WTC11 (cell line): Measurements from ENCODE around the gene MEIOSIN. TPM values are rescaled to one million over a fixed set of nuclear protein-coding genes. Genes with fewer than 3 reads are reported as not detected.

Source experiments
- ATF1 ChIP-seq: sonication (generic); formaldehyde crosslinking; IDR thresholded peaks from 2 replicates; pipeline ENCODE4 v1.8.1; 2023; ENCODE audit warnings: mild to moderate bottlenecking, moderate library complexity, missing genetic modification reagents
- ESRRA ChIP-seq: sonication (generic); formaldehyde crosslinking; IDR thresholded peaks from 2 replicates; pipeline ENCODE4 v1.8.1; 2022; ENCODE audit warnings: mild to moderate bottlenecking, missing genetic modification reagents, borderline replicate concordance
- FOXJ3 ChIP-seq: sonication (generic); formaldehyde crosslinking; IDR thresholded peaks from 2 replicates; pipeline ENCODE4 v1.9.0; 2021; ENCODE audit warnings: missing genetic modification reagents, mild to moderate bottlenecking, borderline replicate concordance
- KAT7 ChIP-seq: sonication (generic); formaldehyde crosslinking; IDR thresholded peaks from 2 replicates; pipeline ENCODE4 v1.8.1; 2023; ENCODE audit warnings: missing genetic modification reagents, mild to moderate bottlenecking, borderline replicate concordance
- MYBL2 ChIP-seq: sonication (generic); formaldehyde crosslinking; IDR thresholded peaks from 2 replicates; pipeline ENCODE4 v1.8.1; 2023; ENCODE audit warnings: mild to moderate bottlenecking, moderate library complexity, missing genetic modification reagents
- NR1H2 ChIP-seq: sonication (generic); formaldehyde crosslinking; IDR thresholded peaks from 2 replicates; pipeline ENCODE4 v1.9.0; 2021; ENCODE audit warnings: mild to moderate bottlenecking, moderate library complexity, missing genetic modification reagents
- NR2C2 ChIP-seq: sonication (generic); formaldehyde crosslinking; IDR thresholded peaks from 2 replicates; pipeline ENCODE4 v1.8.0; 2022; ENCODE audit warnings: mild to moderate bottlenecking, missing genetic modification reagents
- PRRX2 ChIP-seq: fragments of 250-450 bp; sonication (Bioruptor Pico); IDR thresholded peaks from 2 replicates; pipeline ENCODE4 v1.8.0; 2021; ENCODE audit warnings: mild to moderate bottlenecking
- SMAD3 ChIP-seq: sonication (generic); formaldehyde crosslinking; IDR thresholded peaks from 2 replicates; pipeline ENCODE4 v1.8.0; 2022; ENCODE audit warnings: missing genetic modification reagents, mild to moderate bottlenecking, borderline replicate concordance
- TEAD1 ChIP-seq: sonication (generic); formaldehyde crosslinking; IDR thresholded peaks from 2 replicates; pipeline ENCODE4 v1.8.0; 2022; ENCODE audit warnings: mild to moderate bottlenecking, missing genetic modification reagents
- ZNF317 ChIP-seq: sonication (generic); formaldehyde crosslinking; IDR thresholded peaks from 2 replicates; pipeline ENCODE4 v1.8.1; 2023; ENCODE audit warnings: low read depth, mild to moderate bottlenecking, moderate library complexity, missing genetic modification reagents, borderline replicate concordance
- total RNA-seq: library from RNA; stranded (reverse); gene quantifications from 3 replicates; pipeline ENCODE4 v1.2.3, GENCODE V29; 2021
- TF ChIP-seq, protein P1 (sequence below): sonication (generic); formaldehyde crosslinking; IDR thresholded peaks from 2 replicates; pipeline ENCODE4 v1.8.0; 2022; ENCODE audit warnings: mild to moderate bottlenecking, missing genetic modification reagents
- TF ChIP-seq, protein P2 (sequence below): fragments of 250-450 bp; sonication (Bioruptor Pico); IDR thresholded peaks from 2 replicates; pipeline ENCODE4 v2.1.2; 2022; ENCODE audit warnings: mild to moderate bottlenecking, moderate library complexity
- TF ChIP-seq, protein P3 (sequence below): sonication (generic); formaldehyde crosslinking; conservative IDR thresholded peaks from 2 replicates; pipeline ENCODE4 v1.8.1; 2022; ENCODE audit warnings: mild to moderate bottlenecking, missing genetic modification reagents
- TF ChIP-seq, protein P4 (sequence below): fragments of 200-600 bp; IDR thresholded peaks from 2 replicates; pipeline ENCODE4 v1.8.0; 2022; ENCODE audit warnings: antibody characterized with exemption
- TF ChIP-seq, protein P5 (sequence below): sonication (generic); formaldehyde crosslinking; IDR thresholded peaks from 2 replicates; pipeline ENCODE4 v1.8.1; 2022; ENCODE audit warnings: low read depth, missing genetic modification reagents, borderline replicate concordance
- TF ChIP-seq, protein P6 (sequence below): fragments of 250-450 bp; sonication (Bioruptor Pico); conservative IDR thresholded peaks from 2 replicates; pipeline ENCODE4 v1.9.0; 2021; ENCODE audit warnings: mild to moderate bottlenecking
- TF ChIP-seq, protein P7 (sequence below): sonication (generic); formaldehyde crosslinking; IDR thresholded peaks from 2 replicates; pipeline ENCODE4 v1.8.1; 2022; ENCODE audit warnings: missing genetic modification reagents, borderline replicate concordance
- TF ChIP-seq, protein P8 (sequence below): sonication (generic); formaldehyde crosslinking; IDR thresholded peaks from 2 replicates; pipeline ENCODE4 v1.8.1; 2023; ENCODE audit warnings: mild to moderate bottlenecking, missing genetic modification reagents
- TF ChIP-seq, protein P9 (sequence below): sonication (generic); formaldehyde crosslinking; IDR thresholded peaks from 2 replicates; pipeline ENCODE4 v1.8.1; 2022; ENCODE audit warnings: mild to moderate bottlenecking, moderate library complexity, missing genetic modification reagents
- TF ChIP-seq, protein P10 (sequence below): sonication (generic); formaldehyde crosslinking; IDR thresholded peaks from 2 replicates; pipeline ENCODE4 v1.8.1; 2023; ENCODE audit warnings: mild to moderate bottlenecking, moderate library complexity, missing genetic modification reagents

Gene MEIOSIN
- total RNA-seq, 1 experiment from 2014 or later = not detected

DNA sequence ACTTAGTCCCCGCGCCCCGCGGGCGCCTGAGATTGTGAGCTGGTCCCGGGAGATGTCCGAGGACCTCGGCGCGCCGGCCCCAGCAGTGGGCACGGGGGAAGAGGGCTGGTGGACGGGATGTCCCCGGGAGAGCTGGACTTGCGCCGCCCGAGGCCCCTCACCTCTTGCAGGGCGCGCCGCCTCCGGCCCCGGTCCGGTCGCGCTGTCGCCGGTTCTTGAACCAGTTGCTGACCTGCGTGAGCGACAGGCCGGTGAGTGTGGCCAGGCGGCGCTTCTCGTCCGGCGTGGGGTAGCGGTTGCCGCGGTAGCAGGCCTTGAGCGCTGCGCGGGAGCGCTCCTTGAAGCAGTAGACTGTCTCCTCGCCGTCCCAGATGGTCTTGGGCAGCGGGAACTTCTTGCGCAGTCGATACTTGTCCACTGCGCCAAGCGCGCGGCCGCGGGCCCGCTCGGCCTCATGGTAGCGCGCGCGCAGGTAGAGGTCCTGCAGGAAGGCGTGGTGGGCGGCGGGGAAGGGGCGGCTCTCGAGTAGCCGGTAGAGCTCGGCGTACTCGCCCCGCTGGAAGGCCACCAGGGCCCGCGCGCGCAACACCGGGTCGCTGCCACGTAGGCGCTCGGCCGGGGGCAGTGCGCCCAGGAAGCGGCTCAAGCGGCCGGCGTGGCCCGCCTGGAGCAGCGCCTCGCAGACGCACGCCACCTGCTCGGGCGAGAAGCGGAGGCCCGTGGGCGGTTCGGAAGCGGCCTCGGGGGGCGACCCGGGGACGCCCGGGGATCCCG, 34.8 kb downstream of the MEIOSIN start (continued):
- TF ChIP-seq, protein P1, sequence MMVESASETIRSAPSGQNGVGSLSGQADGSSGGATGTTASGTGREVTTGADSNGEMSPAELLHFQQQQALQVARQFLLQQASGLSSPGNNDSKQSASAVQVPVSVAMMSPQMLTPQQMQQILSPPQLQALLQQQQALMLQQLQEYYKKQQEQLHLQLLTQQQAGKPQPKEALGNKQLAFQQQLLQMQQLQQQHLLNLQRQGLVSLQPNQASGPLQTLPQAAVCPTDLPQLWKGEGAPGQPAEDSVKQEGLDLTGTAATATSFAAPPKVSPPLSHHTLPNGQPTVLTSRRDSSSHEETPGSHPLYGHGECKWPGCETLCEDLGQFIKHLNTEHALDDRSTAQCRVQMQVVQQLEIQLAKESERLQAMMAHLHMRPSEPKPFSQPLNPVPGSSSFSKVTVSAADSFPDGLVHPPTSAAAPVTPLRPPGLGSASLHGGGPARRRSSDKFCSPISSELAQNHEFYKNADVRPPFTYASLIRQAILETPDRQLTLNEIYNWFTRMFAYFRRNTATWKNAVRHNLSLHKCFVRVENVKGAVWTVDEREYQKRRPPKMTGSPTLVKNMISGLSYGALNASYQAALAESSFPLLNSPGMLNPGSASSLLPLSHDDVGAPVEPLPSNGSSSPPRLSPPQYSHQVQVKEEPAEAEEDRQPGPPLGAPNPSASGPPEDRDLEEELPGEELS = no peak
- TF ChIP-seq KAT7 (CRISPR knock-in tag) (no peak; the same call in 1 of the 2 replicates), ATF1 (0 out of 2 replicates have a peak, but pooled peaks have one; percentile 61), ZNF317 (0 out of 2 replicates have a peak, but pooled peaks have one; percentile 20), SMAD3 (CRISPR knock-in tag) (no peak), MYBL2 (CRISPR knock-in tag) (no peak), NR1H2 (no peak), FOXJ3 (no peak), TEAD1 (CRISPR knock-in tag) (no peak), NR2C2 (no peak), ESRRA (CRISPR knock-in tag) (no peak), PRRX2 (no peak)
- TF ChIP-seq, protein P2, sequence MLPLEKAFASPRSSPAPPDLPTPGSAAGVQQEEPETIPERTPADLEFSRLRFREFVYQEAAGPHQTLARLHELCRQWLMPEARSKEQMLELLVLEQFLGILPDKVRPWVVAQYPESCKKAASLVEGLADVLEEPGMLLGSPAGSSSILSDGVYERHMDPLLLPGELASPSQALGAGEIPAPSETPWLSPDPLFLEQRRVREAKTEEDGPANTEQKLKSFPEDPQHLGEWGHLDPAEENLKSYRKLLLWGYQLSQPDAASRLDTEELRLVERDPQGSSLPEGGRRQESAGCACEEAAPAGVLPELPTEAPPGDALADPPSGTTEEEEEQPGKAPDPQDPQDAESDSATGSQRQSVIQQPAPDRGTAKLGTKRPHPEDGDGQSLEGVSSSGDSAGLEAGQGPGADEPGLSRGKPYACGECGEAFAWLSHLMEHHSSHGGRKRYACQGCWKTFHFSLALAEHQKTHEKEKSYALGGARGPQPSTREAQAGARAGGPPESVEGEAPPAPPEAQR (CRISPR knock-in tag) = no peak
- TF ChIP-seq, protein P3, sequence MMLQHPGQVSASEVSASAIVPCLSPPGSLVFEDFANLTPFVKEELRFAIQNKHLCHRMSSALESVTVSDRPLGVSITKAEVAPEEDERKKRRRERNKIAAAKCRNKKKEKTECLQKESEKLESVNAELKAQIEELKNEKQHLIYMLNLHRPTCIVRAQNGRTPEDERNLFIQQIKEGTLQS (CRISPR knock-in tag) = no peak
- TF ChIP-seq, protein P4, sequence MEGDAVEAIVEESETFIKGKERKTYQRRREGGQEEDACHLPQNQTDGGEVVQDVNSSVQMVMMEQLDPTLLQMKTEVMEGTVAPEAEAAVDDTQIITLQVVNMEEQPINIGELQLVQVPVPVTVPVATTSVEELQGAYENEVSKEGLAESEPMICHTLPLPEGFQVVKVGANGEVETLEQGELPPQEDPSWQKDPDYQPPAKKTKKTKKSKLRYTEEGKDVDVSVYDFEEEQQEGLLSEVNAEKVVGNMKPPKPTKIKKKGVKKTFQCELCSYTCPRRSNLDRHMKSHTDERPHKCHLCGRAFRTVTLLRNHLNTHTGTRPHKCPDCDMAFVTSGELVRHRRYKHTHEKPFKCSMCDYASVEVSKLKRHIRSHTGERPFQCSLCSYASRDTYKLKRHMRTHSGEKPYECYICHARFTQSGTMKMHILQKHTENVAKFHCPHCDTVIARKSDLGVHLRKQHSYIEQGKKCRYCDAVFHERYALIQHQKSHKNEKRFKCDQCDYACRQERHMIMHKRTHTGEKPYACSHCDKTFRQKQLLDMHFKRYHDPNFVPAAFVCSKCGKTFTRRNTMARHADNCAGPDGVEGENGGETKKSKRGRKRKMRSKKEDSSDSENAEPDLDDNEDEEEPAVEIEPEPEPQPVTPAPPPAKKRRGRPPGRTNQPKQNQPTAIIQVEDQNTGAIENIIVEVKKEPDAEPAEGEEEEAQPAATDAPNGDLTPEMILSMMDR = no peak
- TF ChIP-seq, protein P5, sequence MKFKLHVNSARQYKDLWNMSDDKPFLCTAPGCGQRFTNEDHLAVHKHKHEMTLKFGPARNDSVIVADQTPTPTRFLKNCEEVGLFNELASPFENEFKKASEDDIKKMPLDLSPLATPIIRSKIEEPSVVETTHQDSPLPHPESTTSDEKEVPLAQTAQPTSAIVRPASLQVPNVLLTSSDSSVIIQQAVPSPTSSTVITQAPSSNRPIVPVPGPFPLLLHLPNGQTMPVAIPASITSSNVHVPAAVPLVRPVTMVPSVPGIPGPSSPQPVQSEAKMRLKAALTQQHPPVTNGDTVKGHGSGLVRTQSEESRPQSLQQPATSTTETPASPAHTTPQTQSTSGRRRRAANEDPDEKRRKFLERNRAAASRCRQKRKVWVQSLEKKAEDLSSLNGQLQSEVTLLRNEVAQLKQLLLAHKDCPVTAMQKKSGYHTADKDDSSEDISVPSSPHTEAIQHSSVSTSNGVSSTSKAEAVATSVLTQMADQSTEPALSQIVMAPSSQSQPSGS (CRISPR knock-in tag) = no peak
- TF ChIP-seq, protein P6, sequence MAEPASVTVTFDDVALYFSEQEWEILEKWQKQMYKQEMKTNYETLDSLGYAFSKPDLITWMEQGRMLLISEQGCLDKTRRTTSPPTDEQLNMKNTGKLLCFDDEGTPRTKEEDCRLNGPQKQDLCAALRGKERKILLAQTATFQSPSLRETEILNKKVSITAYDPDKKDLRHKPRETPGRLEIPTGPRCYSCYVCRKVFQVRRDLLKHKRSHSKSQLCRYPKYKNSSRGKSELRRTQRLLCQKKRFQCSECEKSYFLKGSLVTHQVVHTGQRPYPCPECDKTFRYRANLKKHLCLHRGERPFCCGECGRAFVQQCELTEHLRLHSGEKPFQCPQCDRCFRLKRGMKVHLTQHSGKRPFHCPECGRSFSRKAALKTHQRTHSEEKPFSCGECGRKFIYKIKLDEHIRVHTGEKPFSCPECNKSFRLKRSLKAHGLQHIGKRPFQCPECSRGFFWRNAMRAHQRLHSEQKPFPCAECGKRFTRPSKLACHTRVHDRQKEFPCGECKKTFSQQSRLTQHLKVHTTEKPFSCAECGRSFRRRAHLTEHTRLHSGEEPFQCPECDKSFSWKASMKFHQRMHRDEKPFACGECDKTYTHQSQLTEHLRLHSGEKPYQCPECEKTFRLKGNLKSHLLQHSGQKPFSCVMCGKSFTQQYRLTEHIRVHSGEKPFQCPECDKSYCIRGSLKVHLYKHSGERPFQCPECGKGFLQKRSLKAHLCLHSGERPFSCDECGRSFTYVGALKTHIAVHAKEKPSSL (CRISPR knock-in tag) = no peak
- TF ChIP-seq, protein P7, sequence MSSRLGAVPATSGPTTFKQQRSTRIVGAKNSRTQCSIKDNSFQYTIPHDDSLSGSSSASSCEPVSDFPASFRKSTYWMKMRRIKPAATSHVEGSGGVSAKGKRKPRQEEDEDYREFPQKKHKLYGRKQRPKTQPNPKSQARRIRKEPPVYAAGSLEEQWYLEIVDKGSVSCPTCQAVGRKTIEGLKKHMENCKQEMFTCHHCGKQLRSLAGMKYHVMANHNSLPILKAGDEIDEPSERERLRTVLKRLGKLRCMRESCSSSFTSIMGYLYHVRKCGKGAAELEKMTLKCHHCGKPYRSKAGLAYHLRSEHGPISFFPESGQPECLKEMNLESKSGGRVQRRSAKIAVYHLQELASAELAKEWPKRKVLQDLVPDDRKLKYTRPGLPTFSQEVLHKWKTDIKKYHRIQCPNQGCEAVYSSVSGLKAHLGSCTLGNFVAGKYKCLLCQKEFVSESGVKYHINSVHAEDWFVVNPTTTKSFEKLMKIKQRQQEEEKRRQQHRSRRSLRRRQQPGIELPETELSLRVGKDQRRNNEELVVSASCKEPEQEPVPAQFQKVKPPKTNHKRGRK (CRISPR knock-in tag) = no peak
- TF ChIP-seq, protein P8, sequence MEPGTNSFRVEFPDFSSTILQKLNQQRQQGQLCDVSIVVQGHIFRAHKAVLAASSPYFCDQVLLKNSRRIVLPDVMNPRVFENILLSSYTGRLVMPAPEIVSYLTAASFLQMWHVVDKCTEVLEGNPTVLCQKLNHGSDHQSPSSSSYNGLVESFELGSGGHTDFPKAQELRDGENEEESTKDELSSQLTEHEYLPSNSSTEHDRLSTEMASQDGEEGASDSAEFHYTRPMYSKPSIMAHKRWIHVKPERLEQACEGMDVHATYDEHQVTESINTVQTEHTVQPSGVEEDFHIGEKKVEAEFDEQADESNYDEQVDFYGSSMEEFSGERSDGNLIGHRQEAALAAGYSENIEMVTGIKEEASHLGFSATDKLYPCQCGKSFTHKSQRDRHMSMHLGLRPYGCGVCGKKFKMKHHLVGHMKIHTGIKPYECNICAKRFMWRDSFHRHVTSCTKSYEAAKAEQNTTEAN (CRISPR knock-in tag) = no peak
- TF ChIP-seq, protein P9, sequence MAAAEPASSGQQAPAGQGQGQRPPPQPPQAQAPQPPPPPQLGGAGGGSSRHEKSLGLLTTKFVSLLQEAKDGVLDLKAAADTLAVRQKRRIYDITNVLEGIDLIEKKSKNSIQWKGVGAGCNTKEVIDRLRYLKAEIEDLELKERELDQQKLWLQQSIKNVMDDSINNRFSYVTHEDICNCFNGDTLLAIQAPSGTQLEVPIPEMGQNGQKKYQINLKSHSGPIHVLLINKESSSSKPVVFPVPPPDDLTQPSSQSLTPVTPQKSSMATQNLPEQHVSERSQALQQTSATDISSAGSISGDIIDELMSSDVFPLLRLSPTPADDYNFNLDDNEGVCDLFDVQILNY (CRISPR knock-in tag) = peak; percentile 69; the same call in 1 of the 2 replicates
- TF ChIP-seq, protein P10, sequence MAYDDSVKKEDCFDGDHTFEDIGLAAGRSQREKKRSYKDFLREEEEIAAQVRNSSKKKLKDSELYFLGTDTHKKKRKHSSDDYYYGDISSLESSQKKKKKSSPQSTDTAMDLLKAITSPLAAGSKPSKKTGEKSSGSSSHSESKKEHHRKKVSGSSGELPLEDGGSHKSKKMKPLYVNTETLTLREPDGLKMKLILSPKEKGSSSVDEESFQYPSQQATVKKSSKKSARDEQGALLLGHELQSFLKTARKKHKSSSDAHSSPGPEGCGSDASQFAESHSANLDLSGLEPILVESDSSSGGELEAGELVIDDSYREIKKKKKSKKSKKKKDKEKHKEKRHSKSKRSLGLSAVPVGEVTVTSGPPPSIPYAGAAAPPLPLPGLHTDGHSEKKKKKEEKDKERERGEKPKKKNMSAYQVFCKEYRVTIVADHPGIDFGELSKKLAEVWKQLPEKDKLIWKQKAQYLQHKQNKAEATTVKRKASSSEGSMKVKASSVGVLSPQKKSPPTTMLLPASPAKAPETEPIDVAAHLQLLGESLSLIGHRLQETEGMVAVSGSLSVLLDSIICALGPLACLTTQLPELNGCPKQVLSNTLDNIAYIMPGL = peak; percentile 84; the same call in 1 of the 2 replicates
